Activated T-cell treated with anti-CD3 and anti-CD28 coated beads, Interleukin-2, amount 50 U/mL, for 24 hours (primary cell): ENCODE results near the gene ATP13A2.
A peak's percentile ranks its signal among the peaks of the same experiment; 100 is the strongest.

ENCODE experiments used
- DNase-seq: peaks from one replicate; pipeline ENCODE4 v3.0.0-alpha.2; 2020
- H3K27ac Mint-ChIP-seq: 2 replicates; pipeline ENCODE4 v1.8.0; 2020; ENCODE audit warnings: mild to moderate bottlenecking, mixed read lengths
- H3K27me3 Mint-ChIP-seq: 2 replicates; pipeline ENCODE4 v1.8.0; 2020; ENCODE audit warnings: mixed read lengths
- H3K36me3 Mint-ChIP-seq: 2 replicates; pipeline ENCODE4 v1.8.0; 2020; ENCODE audit warnings: low read depth, mixed read lengths
- H3K4me1 Mint-ChIP-seq: 2 replicates; pipeline ENCODE4 v1.8.0; 2020; ENCODE audit warnings: low read depth, mixed read lengths
- H3K4me3 Mint-ChIP-seq: 2 replicates; pipeline ENCODE4 v1.8.0; 2020; ENCODE audit warnings: mild to moderate bottlenecking, moderate library complexity, mixed read lengths
- H3K9me3 Mint-ChIP-seq: 2 replicates; pipeline ENCODE4 v1.8.0; 2020; ENCODE audit warnings: mixed read lengths

ATP13A2 gene

GRCh38 chr1:17018849-17019248 lies 7.1 kb upstream of the ATP13A2 start:
- H3K27me3 Mint-ChIP-seq: no peaks in the 10 kb centered on the region
- H3K9me3 Mint-ChIP-seq: no peaks in the 10 kb centered on the region
- peaks cover 10% of the 10 kb centered on the region for H3K4me1 Mint-ChIP-seq
- peaks cover 64% of the 10 kb centered on the region for H3K36me3 Mint-ChIP-seq
- peak overlapping the region; percentile 76 for H3K27ac Mint-ChIP-seq
- no peak overlapping the region for H3K4me3 Mint-ChIP-seq
- DNase-seq: no peak

GRCh38 chr1:17017435-17017834 lies 5.7 kb upstream of the ATP13A2 start:
- Mint-ChIP-seq H3K9me3 (no peaks in the 10 kb centered on the region), H3K36me3 (peaks cover 50% of the 10 kb centered on the region), H3K27ac (no peak overlapping the region), H3K4me1 (peaks cover 10% of the 10 kb centered on the region), H3K27me3 (no peaks in the 10 kb centered on the region), H3K4me3 (no peak overlapping the region)
- no peak for DNase-seq

- no peaks in the 10 kb centered on the region for H3K9me3 Mint-ChIP-seq
- peaks cover 38% of the 10 kb centered on the region for H3K36me3 Mint-ChIP-seq
- H3K4me1 Mint-ChIP-seq: peaks cover 14% of the 10 kb centered on the region
- peak overlapping the region; percentile 33 for H3K27ac Mint-ChIP-seq
- no peak for DNase-seq
- no peaks in the 10 kb centered on the region for H3K27me3 Mint-ChIP-seq
- no peak overlapping the region for H3K4me3 Mint-ChIP-seq
These were observed 4.6 kb upstream of the ATP13A2 start for GRCh38 chr1:17016317-17016661.

GRCh38 chr1:17014671-17015567 lies 3.2 kb upstream of the ATP13A2 start:
- DNase-seq: no peak
- Mint-ChIP-seq H3K36me3 (peaks cover 26% of the 10 kb centered on the region), H3K9me3 (no peaks in the 10 kb centered on the region), H3K4me3 (no peak overlapping the region), H3K27ac (no peak overlapping the region), H3K27me3 (no peaks in the 10 kb centered on the region), H3K4me1 (peaks cover 26% of the 10 kb centered on the region)

- no peak for DNase-seq
- H3K27me3 Mint-ChIP-seq: no peaks in the 10 kb centered on the region
- H3K9me3 Mint-ChIP-seq: no peaks in the 10 kb centered on the region
- H3K27ac Mint-ChIP-seq: no peak overlapping the region
- peaks cover 14% of the 10 kb centered on the region for H3K36me3 Mint-ChIP-seq
- H3K4me1 Mint-ChIP-seq: peaks cover 21% of the 10 kb centered on the region
- H3K4me3 Mint-ChIP-seq: no peak overlapping the region
These were observed 2.0 kb upstream of the ATP13A2 start for GRCh38 chr1:17013491-17014320.

GRCh38 chr1:17012775-17013490 lies 1.2 kb upstream of the ATP13A2 start:
- H3K4me1 Mint-ChIP-seq: peaks cover 21% of the 10 kb centered on the region
- H3K36me3 Mint-ChIP-seq: peaks cover 8% of the 10 kb centered on the region
- H3K27me3 Mint-ChIP-seq: no peaks in the 10 kb centered on the region
- H3K27ac Mint-ChIP-seq: no peak overlapping the region
- H3K9me3 Mint-ChIP-seq: no peaks in the 10 kb centered on the region
- no peak for DNase-seq
- no peak overlapping the region for H3K4me3 Mint-ChIP-seq

GRCh38 chr1:17011092-17011438 lies 663 bp downstream of the ATP13A2 start:
- Mint-ChIP-seq H3K9me3 (no peaks in the 10 kb centered on the region), H3K27ac (peak overlapping the region; percentile 71), H3K4me3 (peak overlapping the region; percentile 83), H3K27me3 (no peaks in the 10 kb centered on the region), H3K4me1 (peaks cover 21% of the 10 kb centered on the region), H3K36me3 (peaks cover 6% of the 10 kb centered on the region)
- DNase-seq: no peak

GRCh38 chr1:17009706-17010105 lies 2.0 kb downstream of the ATP13A2 start:
- Mint-ChIP-seq H3K4me1 (peaks cover 21% of the 10 kb centered on the region), H3K36me3 (peaks cover 17% of the 10 kb centered on the region), H3K27ac (no peak overlapping the region), H3K27me3 (no peaks in the 10 kb centered on the region), H3K9me3 (no peaks in the 10 kb centered on the region), H3K4me3 (no peak overlapping the region)
- no peak for DNase-seq

- Mint-ChIP-seq H3K4me3 (no peak overlapping the region), H3K36me3 (peaks cover 29% of the 10 kb centered on the region), H3K27me3 (no peaks in the 10 kb centered on the region), H3K27ac (no peak overlapping the region), H3K9me3 (no peaks in the 10 kb centered on the region), H3K4me1 (peaks cover 21% of the 10 kb centered on the region)
- no peak for DNase-seq
These were observed 3.4 kb downstream of the ATP13A2 start for GRCh38 chr1:17008208-17008855.

- Mint-ChIP-seq H3K4me1 (peaks cover 20% of the 10 kb centered on the region), H3K36me3 (peaks cover 40% of the 10 kb centered on the region), H3K9me3 (no peaks in the 10 kb centered on the region), H3K27ac (no peak overlapping the region), H3K4me3 (no peak overlapping the region), H3K27me3 (no peaks in the 10 kb centered on the region)
- DNase-seq: no peak
These were observed 4.6 kb downstream of the ATP13A2 start for GRCh38 chr1:17007121-17007520.

- H3K27me3 Mint-ChIP-seq: no peaks in the 10 kb centered on the region
- no peak for DNase-seq
- no peak overlapping the region for H3K27ac Mint-ChIP-seq
- H3K4me3 Mint-ChIP-seq: no peak overlapping the region
- H3K9me3 Mint-ChIP-seq: no peaks in the 10 kb centered on the region
- peaks cover 52% of the 10 kb centered on the region for H3K36me3 Mint-ChIP-seq
- peaks cover 9% of the 10 kb centered on the region for H3K4me1 Mint-ChIP-seq
These were observed 6.4 kb downstream of the ATP13A2 start for GRCh38 chr1:17005365-17005740.

- Mint-ChIP-seq H3K4me1 (peaks cover 4% of the 10 kb centered on the region), H3K27ac (no peak overlapping the region), H3K9me3 (no peaks in the 10 kb centered on the region), H3K4me3 (no peak overlapping the region), H3K27me3 (no peaks in the 10 kb centered on the region), H3K36me3 (peaks cover 54% of the 10 kb centered on the region)
- DNase-seq: no peak
These were observed 7.0 kb downstream of the ATP13A2 start for GRCh38 chr1:17004466-17005364.

- Mint-ChIP-seq H3K27ac (no peak overlapping the region), H3K4me3 (no peak overlapping the region), H3K27me3 (no peaks in the 10 kb centered on the region), H3K4me1 (no peaks in the 10 kb centered on the region), H3K9me3 (no peaks in the 10 kb centered on the region), H3K36me3 (peaks cover 72% of the 10 kb centered on the region)
- no peak for DNase-seq
These were observed 9.2 kb downstream of the ATP13A2 start for GRCh38 chr1:17002524-17002902.
